NCI-H2081 (cell line): ENCODE results near the gene HNF1A.
"Not testable (repeated sequence)": the region's sequence is repeated elsewhere in the genome, so short reads cannot be mapped to it uniquely, and the experiment has no call there.

Experiments used
- DNase-seq, 2 experiments: peaks; one replicate each; lab custom pipeline; 2025; lab: John Stamatoyannopoulos, UW

HNF1A gene

DNA sequence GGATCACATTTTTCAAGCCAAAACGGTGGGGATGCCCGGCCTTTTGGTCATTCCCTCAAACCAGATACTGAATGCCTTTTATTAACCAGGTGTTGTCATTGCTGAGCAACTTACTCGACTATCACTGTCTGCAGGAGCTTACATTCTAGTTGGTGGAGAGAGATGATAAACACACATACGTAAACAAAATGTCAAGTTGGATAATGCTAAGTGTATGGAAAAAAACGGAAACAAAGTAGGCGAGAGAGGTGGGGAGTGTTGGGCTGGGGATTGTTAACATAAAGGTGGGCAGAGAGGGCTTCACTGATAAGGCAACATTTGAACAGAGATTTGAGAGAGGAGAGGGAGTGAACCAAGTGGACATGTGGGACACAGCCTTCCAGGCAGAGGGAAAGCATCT, 33.5 kb downstream of the HNF1A start:
- no peak for DNase-seq

DNA sequence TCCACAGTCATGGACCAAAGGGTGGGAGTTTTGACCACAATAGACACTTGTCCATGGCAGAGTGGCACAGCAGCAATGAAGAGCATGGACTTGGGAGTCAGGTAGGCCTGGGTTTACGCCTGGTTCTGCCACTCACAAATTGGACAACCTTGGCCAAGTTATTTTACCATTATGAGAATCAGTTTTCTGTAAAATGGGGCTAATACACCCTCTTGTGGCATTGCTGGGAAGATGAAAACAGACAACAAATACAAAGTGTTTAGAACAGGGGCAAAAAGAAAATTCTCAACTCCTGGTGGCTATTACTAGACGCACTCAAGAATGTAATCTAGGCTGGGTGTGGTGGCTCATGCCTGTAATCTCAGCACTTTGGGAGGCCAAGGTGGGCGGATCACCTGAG, 35.4 kb downstream of the HNF1A start:
- DNase-seq = no peak

DNA sequence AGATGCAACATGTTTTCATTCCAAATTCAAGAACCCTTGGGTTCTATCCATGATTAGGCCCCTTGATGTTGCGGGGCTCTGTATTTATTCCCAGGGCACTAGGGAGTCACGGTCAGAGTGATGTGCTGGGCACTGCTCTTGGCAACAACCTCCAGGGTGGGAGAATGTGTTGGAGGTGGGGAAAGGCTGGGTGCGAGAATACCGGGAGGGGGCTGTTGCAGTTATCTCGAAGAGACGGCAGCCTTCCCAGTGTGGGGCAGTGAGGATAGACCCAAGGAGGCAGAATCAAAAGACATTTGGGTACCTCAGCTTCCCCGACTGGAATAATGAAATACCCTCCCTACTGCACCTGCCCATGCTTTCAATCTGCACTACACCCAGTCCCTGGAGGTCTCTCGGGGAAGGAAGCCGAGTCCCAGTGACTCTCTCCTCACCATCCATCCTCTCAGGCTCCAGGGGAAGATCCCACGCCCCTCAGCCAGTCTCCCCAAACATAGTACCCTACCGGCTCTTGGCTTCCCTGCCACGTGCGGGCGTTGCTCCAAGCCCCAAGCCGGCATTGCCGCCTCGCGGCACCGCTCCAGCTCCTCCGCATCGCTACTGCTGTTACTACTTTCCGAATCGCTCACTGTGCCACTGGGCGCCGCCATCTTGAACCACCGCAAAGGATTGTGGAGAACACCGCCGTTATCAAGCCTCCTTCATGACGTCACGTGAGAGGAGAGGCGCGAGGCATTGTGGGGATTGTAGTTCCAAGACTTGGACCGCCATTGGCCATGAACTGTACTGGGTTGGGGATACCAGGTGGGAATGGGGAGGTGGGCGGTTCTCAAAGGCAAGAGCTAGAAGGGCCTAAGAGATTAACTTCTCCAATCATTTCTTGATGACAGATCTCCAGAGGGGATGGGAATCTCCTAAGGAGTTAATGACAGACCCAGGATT, 37.8 kb downstream of the HNF1A start, which contains the start of gene C12orf43:
Gene C12orf43, minus strand, starts transcription at position 663 of the 942 bp plus-strand sequence. Its CDS starts 13 bp downstream, at position 650.
- peak; percentile 90 to 94 for DNase-seq

DNA sequence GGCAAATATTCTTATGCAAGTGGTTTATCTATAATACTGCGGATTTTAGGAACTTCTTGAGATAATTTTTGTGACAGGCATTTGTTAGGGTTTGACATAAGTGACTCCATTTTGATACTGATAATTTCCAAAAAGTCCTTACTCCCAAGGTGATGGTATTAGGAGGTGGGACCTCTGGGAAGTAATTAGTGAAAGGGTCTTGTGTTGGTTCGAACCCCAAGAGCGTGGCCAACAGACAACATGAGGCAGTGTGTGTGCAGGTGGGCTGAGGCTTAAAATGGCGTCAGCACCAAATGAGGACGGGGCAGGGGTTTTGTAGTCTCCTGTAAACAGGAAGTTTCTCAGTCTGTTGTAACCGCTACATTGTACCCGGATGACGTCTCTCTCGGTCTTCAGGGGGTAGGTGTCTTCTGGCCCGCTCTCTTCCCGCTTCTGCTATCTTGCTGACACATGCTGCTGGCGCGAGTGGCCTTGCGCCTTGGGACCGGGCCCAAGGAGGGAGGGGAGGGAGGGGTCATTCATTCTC, 39.7 kb downstream of the HNF1A start:
- no peak for DNase-seq

DNA sequence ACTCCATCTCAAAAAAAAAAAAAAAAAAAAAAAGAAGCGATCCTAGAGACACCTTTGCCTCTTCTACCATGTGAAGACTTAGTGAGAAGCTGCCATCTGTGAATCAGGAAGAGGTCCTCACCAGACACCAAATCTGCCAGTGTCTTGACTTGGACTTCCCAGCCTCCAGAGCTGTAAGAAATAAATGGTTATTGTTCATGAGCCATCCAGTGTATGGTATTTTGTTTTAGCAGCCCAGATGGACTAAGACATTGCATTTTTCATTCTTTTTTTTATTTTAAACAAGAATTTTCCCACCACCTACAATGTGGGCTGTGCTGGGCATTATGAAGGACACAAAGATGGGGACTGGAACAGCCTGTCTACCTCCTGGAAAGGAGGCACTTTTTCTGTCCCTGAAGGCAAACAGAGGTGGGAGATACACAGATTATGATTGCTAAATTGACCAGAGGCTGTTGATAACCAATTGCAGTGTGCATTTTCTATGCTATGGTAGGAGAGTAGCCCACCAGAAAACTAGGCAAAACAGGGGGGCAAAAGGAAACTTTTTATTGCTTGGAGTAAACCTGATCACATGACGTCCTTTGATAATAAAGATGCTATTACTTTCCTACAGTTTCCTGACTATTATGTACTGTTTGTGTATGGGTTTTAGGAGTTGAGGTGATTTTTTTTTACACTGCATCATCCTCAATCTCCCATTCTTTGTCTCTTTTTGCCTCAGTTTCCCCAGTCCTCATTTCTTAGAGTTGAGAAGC, 40.7 kb downstream of the HNF1A start:
- DNase-seq = no peak

DNA sequence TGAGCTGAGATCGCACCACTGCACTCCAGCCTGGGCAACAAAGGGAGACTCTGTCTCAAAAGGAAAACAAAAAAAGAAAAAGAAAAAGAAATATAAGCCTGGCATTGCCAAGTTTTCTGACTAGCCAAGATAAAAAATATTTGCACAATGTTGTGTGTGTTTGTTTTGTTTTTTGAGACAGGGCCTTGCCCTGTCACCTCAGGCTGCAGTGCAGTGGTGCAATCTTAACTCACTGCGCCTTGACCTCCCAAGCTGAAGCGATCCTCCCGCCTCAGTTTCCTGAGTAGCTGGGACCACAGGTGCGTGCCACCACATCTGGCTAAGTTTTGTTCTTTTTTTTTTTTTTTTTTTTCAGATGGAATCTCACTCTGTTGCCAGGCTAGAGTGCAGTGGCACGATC, 43.4 kb downstream of the HNF1A start:
- DNase-seq = no peak

DNA sequence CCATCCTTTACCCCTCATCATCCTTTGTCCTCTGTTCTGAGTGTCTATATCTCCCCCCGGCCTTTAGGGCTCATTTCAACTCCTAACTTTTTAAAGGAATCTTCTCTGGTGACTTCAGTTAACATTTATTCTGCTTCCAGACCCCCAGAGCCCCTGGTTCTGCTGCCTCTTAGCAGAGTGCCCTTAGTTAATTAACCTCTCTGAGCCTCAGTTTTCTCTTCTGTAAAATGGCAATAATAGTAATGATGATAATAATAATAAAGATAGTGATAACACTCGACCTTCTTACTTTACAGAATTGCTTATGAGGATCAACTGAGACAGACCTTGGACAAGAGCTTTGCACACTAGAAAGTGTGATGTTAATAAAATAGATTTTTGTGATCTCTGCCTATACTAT, 44.4 kb downstream of the HNF1A start:
- no peak for DNase-seq

DNA sequence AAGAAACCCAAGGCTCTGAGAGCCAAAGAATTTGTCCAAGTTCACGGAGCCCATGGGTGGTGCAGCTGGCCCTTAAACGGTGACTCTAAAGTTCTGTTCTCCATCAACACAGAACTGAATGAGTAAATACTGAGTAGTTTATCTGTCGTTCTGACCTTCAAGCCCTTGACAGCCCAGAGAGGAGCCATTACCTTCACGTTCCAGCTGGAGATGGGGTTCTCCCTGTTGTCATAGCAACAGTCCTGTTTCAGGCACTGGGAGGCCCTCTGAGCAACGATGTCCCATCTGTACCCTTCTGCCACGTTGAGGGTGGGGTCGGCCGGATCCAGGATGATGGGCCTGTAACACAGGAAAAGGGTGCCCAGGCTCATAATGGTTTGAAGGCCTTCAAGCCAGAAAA, 45.5 kb downstream of the HNF1A start:
- DNase-seq = no peak

DNA sequence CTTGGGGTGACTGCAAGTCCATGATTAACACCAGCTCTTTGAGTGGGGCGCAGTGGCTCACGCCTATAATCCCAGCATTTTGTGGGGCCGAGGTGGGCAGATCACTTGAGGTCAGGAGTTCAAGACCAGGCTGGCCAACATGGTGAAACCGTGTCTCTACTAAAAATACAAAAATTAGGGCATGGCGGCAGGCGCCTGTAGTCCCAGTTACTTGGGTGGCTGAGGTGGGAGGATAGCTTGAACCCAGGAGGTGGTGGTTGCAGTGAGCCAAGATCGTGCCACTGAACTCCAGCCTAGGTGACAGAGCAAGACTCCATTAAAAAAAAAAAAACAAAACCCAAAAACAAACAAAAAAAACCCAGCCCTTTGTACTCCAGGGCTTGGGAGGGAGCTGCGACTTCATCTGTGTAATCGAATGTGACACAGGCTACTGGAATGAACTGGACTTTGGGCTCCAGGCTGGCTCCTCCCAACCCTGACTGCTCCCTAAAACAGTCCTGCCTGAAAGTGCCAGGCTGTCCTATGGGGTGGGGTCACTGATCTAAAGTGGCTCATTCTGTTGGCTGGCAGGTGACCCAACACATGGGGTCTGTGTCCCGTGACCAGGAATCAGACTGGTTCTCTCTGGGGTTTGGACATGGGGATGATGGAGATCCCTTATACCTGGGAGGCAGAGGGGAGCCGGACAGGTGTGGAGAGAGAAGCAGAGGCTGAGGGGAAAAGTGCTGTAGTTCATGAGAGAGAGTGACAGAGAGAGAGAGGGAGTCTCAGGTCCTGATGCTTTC, 47.3 kb downstream of the HNF1A start:
- DNase-seq = no peak

DNA sequence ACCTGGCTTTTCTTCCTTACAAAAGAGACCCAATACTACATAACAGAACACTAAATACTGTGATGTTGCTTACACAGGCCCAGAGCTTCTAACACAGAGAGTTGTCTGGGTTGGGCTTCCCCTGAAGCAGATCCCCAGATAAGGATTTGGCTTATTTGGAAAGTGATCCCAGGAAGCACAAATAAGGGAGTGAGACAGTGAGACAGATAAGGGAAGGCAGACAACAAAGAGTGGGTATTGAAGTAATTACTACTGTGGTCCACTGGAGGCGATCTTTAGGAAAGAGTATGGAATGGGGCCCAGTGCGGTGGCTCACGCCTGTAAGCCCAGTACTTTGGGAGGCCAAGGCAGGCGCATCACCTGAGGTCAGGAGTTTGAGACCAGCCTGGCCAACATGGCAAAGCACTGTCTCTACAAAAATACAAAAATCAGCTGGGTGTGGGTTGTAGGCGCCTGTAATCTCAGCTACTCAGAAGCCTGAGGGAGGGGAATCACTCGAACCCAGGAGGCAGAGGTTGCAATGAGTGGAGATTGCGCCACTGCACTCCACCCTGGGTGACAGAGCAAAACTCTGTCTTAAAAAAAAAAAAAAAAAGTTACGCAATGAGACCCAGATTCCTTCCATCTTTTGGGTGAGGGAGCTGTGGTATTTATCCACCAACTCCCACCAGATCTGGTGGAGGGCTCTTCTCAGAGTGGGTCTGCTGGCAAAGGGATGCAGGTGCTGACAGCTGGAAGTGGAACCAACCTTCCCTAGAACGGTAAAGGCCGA, 48.1 kb downstream of the HNF1A start:
- no peak for DNase-seq

DNA sequence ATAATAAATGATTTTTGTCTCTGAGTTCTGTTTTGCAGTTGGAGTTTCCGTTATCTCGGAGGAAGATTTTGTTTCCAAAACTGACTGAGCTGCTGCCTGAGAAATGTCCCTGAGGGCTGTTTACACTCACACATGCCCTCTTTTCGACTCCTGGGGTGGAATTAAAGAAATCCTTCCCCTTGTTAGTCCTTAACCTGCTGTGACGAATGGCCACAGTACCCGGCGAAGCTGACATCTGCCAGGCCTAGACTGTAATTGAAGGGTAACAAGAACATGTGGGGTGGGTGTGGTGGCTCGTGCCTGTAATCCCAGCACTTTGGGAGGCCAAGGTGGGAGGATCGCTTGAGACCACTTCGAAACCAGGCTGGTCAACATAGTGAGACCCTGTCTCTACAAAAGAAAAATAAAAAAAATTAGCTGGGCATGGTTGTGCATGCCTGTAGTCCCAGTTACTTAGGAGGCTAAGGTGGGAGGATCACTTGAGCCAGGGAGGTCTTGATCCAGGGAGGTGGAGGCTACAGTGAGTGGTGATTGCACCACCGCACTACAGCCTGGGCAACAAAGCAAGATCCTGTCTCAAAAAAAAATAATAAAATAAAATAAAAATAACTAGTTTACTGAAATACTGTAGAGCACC, 52.4 kb downstream of the HNF1A start:
- DNase-seq = no peak

DNA sequence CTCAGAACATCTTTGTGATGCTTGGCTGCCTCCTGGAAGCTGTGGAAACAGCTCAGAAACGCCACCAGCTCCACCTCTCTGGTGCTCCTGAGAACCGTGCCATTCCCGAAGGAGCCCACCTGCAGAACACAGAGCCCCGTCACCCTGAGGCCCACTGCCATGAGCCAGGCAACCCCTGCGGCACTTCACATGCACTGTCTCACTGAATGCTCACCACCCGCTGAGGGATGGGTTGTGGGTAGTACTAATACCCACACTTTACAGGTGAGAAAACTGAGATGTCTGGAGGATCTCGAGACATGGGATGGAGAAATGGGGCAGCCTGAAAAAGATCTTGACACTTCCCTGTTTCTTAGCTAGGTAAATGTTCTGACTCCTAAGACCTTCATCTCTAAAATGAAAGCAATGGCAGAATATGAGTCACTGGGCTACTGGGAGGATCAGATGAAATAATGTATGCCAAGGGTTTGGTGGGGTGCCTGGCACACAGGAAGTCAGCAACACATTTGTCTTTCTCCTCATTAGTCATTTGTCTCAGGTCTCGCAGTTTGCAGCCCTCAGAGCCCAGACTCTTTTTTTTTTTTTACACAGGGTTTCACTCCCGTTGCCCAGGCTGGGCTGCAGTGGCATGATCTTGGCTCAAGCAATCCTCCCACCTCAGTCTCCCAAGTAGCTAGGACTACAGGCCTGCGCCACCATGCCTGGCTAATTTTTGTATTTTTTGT, 55.4 kb downstream of the HNF1A start:
- no peak for DNase-seq

DNA sequence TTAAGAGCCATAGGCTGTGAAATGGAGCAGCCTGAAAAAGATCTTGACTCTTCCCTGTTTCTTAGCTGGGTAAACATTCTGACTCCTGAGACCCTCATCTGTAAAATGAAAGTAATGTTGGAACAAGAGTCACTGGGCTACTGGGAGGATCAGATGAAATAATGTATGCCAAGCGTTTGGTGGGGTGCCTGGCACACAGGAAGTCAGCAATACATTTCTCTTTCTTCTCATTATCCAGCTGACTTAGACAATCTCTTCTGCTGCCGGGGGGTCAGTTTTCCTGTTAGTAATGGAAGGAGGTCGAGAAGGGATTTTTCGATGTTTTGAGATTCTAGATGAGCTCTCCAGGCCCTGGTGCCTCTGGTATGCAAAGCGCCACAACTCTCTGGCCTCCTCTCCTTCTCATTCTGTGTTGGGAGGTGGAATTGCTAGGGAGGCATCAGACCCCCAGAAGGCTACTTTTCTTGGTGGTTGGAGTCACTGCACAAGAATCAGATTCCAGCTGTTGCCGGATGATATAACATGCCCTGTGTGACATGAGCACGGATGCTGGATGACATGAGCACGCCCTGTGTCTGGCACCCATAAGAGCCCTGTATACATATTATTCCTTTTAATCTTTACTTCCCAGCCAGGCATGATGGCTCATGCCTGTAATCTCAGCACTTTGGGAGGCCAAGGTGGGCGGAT, 56.4 kb downstream of the HNF1A start:
- DNase-seq = no peak

DNA sequence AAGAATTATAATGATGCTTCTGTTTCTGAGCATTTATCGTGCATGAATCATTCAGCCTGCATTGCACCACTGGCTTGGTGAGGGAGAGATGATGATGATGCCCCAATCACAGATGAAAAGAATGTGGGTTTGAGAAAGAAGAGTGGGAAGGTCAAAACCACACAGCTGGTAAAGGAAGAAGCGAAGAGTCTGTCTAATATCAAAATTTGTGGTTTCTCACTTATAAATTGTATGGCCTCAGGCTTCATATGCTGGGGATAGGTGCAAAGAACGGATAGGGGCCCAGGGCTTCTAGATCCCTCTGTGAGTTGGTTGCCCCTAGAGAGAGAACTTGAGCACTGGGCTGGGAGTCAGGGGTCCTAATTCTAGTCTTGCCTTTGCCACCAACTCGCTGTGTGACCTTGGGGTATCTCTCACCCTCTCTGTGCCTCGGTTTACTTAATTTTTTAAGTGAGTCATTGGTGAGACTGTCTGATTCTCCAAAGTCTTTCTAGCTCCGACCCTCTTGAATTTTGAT, 58.5 kb downstream of the HNF1A start:
- DNase-seq = no peak

DNA sequence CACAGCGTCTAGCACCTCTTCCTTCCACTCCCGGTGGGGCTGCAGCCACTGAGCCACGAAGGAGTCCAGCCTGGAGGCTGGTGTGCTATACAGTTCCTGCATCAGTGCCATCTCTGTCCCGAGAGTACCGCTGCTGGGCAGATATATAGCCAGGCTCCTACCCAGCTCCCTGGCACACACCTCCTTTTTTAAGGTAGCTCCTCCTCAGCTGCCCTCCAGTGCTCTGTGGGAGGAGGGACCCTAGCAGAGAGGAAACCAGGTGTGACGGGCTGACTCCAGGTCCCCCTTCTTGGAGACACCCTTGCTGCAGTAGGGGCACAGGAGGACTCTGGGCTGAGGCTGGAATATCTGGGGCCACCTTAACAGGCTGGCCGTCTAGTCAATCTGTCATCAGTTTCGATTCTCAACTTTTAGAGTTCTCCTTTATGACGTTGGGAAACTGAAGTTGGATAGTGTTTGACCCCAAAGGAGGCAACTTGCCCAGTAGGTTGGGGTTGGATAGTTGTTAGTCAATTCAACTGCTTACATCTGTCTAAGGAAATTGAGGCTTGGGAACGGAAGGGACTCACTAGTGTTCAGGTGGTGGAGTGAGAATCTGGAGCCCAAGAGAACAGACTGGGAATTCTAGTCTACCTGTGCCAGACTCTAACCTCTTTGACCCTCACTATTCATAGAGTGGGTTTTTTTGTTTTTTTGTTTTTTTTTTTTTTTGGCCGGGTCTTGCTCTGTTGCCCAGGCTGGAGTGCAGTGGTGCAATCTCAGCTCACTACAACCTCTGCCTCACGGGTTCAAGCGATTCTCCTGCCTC, 60.7 kb downstream of the HNF1A start, which contains the start of gene OASL:
Gene OASL, minus strand, starts transcription at position 386 of the 808 bp plus-strand sequence. Its CDS starts 275 bp downstream, at position 111.
- DNase-seq = no peak

DNA sequence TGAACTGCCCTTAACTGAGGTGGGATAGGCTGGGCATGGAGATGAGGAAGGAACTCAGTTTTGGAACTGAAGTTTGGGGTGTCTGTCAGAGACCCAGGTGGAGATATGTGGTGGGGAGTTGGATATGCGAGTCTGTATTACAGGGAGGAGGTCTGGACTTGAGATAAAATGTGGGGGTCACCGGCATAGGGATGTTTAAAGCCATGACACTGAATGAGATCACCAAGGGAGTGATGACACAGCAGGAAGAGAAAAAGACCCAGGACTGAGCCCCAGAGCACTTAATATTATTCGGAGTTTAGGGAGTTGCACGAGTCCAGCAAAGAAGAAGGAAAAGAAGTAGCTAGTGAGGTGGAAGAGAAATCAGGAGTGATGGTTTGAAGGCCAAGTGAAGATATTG, 64.7 kb downstream of the HNF1A start:
- no peak for DNase-seq

DNA sequence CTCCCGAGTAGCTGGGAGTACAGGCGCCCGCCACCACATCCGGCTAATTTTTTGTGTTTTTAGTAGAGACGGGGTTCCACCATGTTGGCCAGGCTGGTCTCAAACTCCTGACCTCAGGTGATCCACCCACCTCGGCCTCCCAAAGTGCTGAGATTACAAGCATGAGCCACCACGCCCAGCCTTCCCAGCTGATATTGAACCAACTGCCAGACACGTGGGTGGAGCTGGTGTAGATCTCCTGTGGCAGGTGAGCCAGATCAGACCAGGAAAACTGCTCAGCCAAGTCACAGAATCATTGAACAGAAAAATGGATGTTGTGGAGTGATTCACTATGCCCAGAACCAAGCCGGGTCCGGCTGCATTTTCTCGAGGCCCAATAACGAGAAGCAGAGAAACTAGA, 69.1 kb downstream of the HNF1A start:
- not testable (repeated sequence) for DNase-seq

DNA sequence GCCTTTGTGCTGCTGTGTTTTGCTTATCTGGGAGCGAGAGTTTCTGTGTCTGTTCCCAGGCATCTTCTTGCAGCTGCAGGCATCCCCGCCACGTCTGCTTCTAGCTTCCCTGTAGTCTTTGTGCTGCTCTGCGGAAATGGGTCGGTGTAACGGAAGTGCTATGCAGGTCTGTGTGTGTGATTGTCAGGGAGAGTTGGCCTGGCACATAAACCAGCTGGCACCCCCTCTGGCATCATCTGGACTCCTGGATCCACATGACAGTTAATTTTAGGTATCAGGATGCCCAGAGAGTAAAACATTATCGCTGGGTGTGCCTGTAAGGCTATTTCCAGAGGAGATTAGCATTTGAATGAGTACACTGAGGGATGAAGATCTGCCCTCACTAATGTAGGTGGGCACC, 70.1 kb downstream of the HNF1A start:
- DNase-seq = no peak
